Epidermal melanocyte (primary cell): ENCODE results near the gene JAKMIP1.

Source experiments
- DNase-seq: peaks from one replicate; pipeline ENCODE4 v3.0.0; 2011; ENCODE audit warnings: low spot score; ENCODE audit not compliant: insufficient read length

The JAKMIP1 gene

GRCh38 chr4:6097581-6097980 lies 102.8 kb downstream of the JAKMIP1 start:
- DNase-seq = no peak

- no peak for DNase-seq
Observed at GRCh38 chr4:6095897-6096296, 104.5 kb downstream of the JAKMIP1 start.

GRCh38 chr4:6095023-6095752 lies 105.2 kb downstream of the JAKMIP1 start:
- no peak for DNase-seq

GRCh38 chr4:6093671-6094070 lies 106.7 kb downstream of the JAKMIP1 start:
- no peak for DNase-seq

GRCh38 chr4:6092971-6093370 lies 107.4 kb downstream of the JAKMIP1 start:
- no peak for DNase-seq

GRCh38 chr4:6092131-6092530 lies 108.2 kb downstream of the JAKMIP1 start:
- DNase-seq = no peak

- DNase-seq = no peak
Observed at GRCh38 chr4:6090931-6091330, 109.4 kb downstream of the JAKMIP1 start.

GRCh38 chr4:6088950-6089349 lies 111.4 kb downstream of the JAKMIP1 start:
- DNase-seq = no peak

- DNase-seq = no peak
Observed at GRCh38 chr4:6087669-6088341, 112.5 kb downstream of the JAKMIP1 start.

- DNase-seq = no peak
Observed at GRCh38 chr4:6086846-6087245, 113.5 kb downstream of the JAKMIP1 start.

- no peak for DNase-seq
Observed at GRCh38 chr4:6085691-6086628, 114.4 kb downstream of the JAKMIP1 start.

GRCh38 chr4:6085028-6085690 lies 115.2 kb downstream of the JAKMIP1 start:
- no peak for DNase-seq

GRCh38 chr4:6079965-6080364 lies 120.4 kb downstream of the JAKMIP1 start:
- no peak for DNase-seq

GRCh38 chr4:6078560-6078959 lies 121.8 kb downstream of the JAKMIP1 start:
- DNase-seq = no peak

- DNase-seq = no peak
Observed at GRCh38 chr4:6076391-6076790, 124.0 kb downstream of the JAKMIP1 start.

- no peak for DNase-seq
Observed at GRCh38 chr4:6074758-6075157, 125.6 kb downstream of the JAKMIP1 start.

GRCh38 chr4:6071959-6072720 lies 128.2 kb downstream of the JAKMIP1 start:
- no peak for DNase-seq

GRCh38 chr4:6071191-6071958 lies 129.0 kb downstream of the JAKMIP1 start:
- no peak for DNase-seq

- DNase-seq = no peak
Observed at GRCh38 chr4:6069845-6070709, 130.3 kb downstream of the JAKMIP1 start.
